ENCODE measurements around the gene CD300E. TPM values are rescaled to one million over a fixed set of nuclear protein-coding genes. Genes with fewer than 3 reads are reported as not detected.

CD300E gene
- total and polyA plus RNA-seq, 4 donors, result 0.18 to 4.3 (median 2.8) TPM; not detected in 1

- Histone ChIP-seq H3K27ac (ENCODE audit: low read depth in 1 of 2, low read length in 2 of 2) (no peak overlapping the region), H3K9me3 (ENCODE audit: control insufficient read depth, low read length) (peaks cover 1% of the 10 kb centered on the region), H3K4me3 (ENCODE audit: low read length in 2 of 2) (no peak overlapping the region), H3K36me3 (ENCODE audit: control insufficient read depth in 1 of 2, insufficient read depth in 2 of 2, low read length in 1 of 2) (no peaks in the 10 kb centered on the region), H3K27me3 (ENCODE audit: control insufficient read depth in 1 of 2, insufficient read depth in 2 of 2, low read length in 1 of 2) (peaks cover 0 to 2% of the 10 kb centered on the region in 2 donors), H3K4me1 (ENCODE audit: control insufficient read depth in 1 of 2, insufficient read depth in 2 of 2, low read length in 2 of 2) (no peaks in the 10 kb centered on the region)
- DNase-seq (no peak), ATAC-seq (ENCODE audit: low FRiP score) (no peak)
- intact Hi-C loops (cut with DNase I), result no loop called here
- 72% methylated on average over 4 of the region's 4 CpGs for WGBS, 2 donors
Observed at GRCh38 chr17:74598346-74599022, 25.1 kb downstream of the CD300E start.

DNA sequence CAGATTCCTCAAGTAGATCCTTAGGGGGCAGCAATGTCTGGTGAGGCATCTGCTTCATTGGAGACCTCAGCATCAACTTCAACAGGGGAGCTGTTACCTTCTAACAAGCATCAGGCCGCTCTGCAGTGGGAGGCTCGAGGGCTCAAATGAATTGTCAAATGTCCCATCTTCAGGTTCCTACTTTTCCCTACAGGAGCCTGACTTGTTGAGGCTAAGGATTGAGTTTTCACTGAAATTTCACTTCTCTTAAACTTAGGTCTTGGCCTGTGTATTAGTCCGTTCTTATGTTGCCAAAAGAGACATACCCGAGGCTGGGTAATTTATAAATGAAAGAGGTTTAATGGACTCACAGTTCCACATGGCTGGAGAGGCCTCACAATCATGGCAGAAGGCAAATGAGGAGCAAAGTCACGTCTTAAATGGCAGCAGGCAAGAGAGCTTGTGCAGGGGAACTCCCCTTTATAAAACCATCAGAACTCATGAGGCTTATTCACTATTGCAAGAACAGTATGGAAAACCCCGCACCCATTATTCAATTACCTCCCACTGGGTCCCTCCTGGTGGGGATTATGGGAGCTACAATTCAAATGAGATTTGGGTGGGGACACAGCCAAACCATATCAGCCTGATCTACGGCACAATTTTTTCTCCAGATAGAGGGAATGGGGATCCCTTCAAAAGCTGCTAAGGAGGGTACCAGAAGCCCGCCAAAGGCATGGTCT is 26.3 kb downstream of the CD300E start:
- ATAC-seq (ENCODE audit: low FRiP score), result no peak
- 63 to 77% methylated on average over 8 of the region's 8 CpGs for WGBS, 2 donors
- no peaks in the 10 kb centered on the region for H3K4me1 ChIP-seq (ENCODE audit: control insufficient read depth in 1 of 2, insufficient read depth in 2 of 2, low read length in 2 of 2)
- intact Hi-C loops (cut with DNase I), result no loop called here
- H3K36me3 ChIP-seq (ENCODE audit: control insufficient read depth in 1 of 2, insufficient read depth in 2 of 2, low read length in 1 of 2), result no peaks in the 10 kb centered on the region
- H3K4me3 ChIP-seq (ENCODE audit: low read length in 2 of 2), result no peak overlapping the region
- no peak for DNase-seq
- peaks cover 0 to 2% of the 10 kb centered on the region in 2 donors for H3K27me3 ChIP-seq (ENCODE audit: control insufficient read depth in 1 of 2, insufficient read depth in 2 of 2, low read length in 1 of 2)
- H3K9me3 ChIP-seq (ENCODE audit: control insufficient read depth, low read length), result peaks cover 1% of the 10 kb centered on the region
- H3K27ac ChIP-seq (ENCODE audit: low read depth in 1 of 2, low read length in 2 of 2), result no peak overlapping the region

- intact Hi-C loops (cut with DNase I), result no loop called here
- ATAC-seq (ENCODE audit: low FRiP score) (no peak), DNase-seq (no peak)
- 70 to 76% methylated on average over 6 of the region's 6 CpGs for WGBS, 2 donors
- no peak overlapping the region for H3K27ac ChIP-seq (ENCODE audit: low read depth in 1 of 2, low read length in 2 of 2)
- no peak overlapping the region for H3K4me3 ChIP-seq (ENCODE audit: low read length in 2 of 2)
- peaks cover 1% of the 10 kb centered on the region for H3K9me3 ChIP-seq (ENCODE audit: control insufficient read depth, low read length)
- no peaks in the 10 kb centered on the region for H3K4me1 ChIP-seq (ENCODE audit: control insufficient read depth in 1 of 2, insufficient read depth in 2 of 2, low read length in 2 of 2)
- H3K36me3 ChIP-seq (ENCODE audit: control insufficient read depth in 1 of 2, insufficient read depth in 2 of 2, low read length in 1 of 2), result no peaks in the 10 kb centered on the region
- peaks cover 0 to 4% of the 10 kb centered on the region in 2 donors for H3K27me3 ChIP-seq (ENCODE audit: control insufficient read depth in 1 of 2, insufficient read depth in 2 of 2, low read length in 1 of 2)
Observed at GRCh38 chr17:74595037-74595750, 28.3 kb downstream of the CD300E start.

DNA sequence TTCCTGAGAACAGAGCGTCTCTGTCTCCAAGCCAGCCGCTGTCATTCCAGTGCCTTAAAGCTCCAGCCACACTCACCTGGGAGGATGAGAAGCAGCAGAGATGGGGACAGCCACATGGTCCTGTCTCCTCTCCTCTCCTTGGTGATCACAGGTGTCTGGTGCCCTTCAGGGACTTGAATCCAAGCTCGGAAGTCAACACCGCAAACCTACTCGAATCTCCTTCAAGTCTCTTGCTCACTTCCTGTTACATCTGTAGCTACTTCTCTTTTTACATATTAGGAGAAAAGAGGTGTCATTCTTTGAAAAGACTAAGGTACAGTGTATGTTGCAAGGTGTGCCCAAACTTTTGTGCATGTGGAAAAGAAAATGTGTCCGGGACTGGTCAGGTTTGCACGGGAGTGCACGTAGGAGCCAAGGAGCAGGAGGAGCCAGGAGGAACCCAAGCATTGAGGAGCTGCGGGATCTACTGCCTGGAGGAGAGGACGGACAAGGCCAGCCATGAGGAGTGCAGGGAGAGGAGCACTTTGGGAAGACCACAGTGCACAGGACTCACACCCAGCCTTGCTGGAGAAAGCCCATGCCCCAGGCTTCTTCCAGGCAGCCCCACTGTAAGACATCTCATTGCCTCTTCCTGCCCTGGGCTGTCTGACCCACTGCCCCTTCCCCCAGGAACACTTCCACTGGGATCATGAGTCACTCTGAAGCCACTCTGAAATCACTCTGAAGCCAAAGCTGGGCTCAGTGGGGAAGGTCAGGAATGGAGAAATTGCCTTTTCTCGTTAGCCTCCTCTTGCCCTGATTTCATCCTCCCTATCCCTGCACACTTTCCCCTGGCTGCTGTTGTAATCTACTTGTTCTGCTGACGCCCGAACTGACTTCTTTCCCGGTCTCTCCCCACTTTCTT is 31.2 kb downstream of the CD300E start, which contains the start of gene CD300LD:
Gene CD300LD, minus strand, starts transcription at position 197 of the 904 bp plus-strand sequence. Its CDS starts 81 bp downstream, at position 116.
- Histone ChIP-seq H3K36me3 (ENCODE audit: control insufficient read depth in 1 of 2, insufficient read depth in 2 of 2, low read length in 1 of 2) (no peaks in the 10 kb centered on the region), H3K27ac (ENCODE audit: low read depth in 1 of 2, low read length in 2 of 2) (no peak within 1 kb of the TSS), H3K4me1 (ENCODE audit: control insufficient read depth in 1 of 2, insufficient read depth in 2 of 2, low read length in 2 of 2) (no peaks in the 10 kb centered on the region), H3K9me3 (ENCODE audit: control insufficient read depth, low read length) (peaks cover 4% of the 10 kb centered on the region), H3K4me3 (ENCODE audit: low read length in 2 of 2) (no peak within 1 kb of the TSS), H3K27me3 (ENCODE audit: control insufficient read depth in 1 of 2, insufficient read depth in 2 of 2, low read length in 1 of 2) (peaks cover 0 to 4% of the 10 kb centered on the region in 2 donors)
- DNase-seq, result no peak
- 74 to 78% methylated on average over 14 of the region's 14 CpGs for WGBS, 2 donors
- intact Hi-C loops (cut with DNase I), result no loop called here
- no peak for ATAC-seq (ENCODE audit: low FRiP score)

DNA sequence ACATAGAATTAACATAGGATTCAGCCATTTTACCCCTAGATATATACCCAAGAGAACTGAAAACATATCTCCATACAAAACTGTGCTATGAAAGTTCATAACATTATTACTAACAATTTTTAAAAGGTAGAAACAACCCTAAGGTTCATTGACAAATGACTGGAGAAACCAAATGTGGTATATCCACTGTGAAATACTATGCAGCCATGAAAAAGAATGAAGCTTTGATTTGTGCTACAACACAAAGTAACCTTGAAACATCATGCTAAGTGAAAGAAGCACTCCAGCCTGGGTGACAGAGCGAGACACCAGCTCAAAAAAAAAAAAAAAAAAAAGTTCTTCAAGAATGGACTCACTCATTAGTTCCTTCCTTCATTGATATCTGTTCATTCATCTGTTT is 32.0 kb downstream of the CD300E start:
- Histone ChIP-seq H3K36me3 (ENCODE audit: control insufficient read depth in 1 of 2, insufficient read depth in 2 of 2, low read length in 1 of 2) (no peaks in the 10 kb centered on the region), H3K4me3 (ENCODE audit: low read length in 2 of 2) (no peak overlapping the region), H3K4me1 (ENCODE audit: control insufficient read depth in 1 of 2, insufficient read depth in 2 of 2, low read length in 2 of 2) (no peaks in the 10 kb centered on the region), H3K27ac (ENCODE audit: low read depth in 1 of 2, low read length in 2 of 2) (no peak overlapping the region), H3K27me3 (ENCODE audit: control insufficient read depth in 1 of 2, insufficient read depth in 2 of 2, low read length in 1 of 2) (peaks cover 0 to 4% of the 10 kb centered on the region in 2 donors), H3K9me3 (ENCODE audit: control insufficient read depth, low read length) (peaks cover 4% of the 10 kb centered on the region)
- DNase-seq (no peak), ATAC-seq (ENCODE audit: low FRiP score) (no peak)
- intact Hi-C loops (cut with DNase I), result no loop called here
- WGBS, 2 donors, result 68 to 82% methylated on average over 1 of the region's 1 CpG

GRCh38 chr17:74585711-74586110 is 37.8 kb downstream of the CD300E start:
- H3K4me1 ChIP-seq (ENCODE audit: control insufficient read depth in 1 of 2, insufficient read depth in 2 of 2, low read length in 2 of 2), result no peaks in the 10 kb centered on the region
- H3K27me3 ChIP-seq (ENCODE audit: control insufficient read depth in 1 of 2, insufficient read depth in 2 of 2, low read length in 1 of 2), result no peaks in the 10 kb centered on the region
- peaks cover 5% of the 10 kb centered on the region for H3K9me3 ChIP-seq (ENCODE audit: control insufficient read depth, low read length)
- 72 to 78% methylated on average over 5 of the region's 5 CpGs for WGBS, 2 donors
- DNase-seq (no peak), ATAC-seq (ENCODE audit: low FRiP score) (no peak)
- H3K36me3 ChIP-seq (ENCODE audit: control insufficient read depth in 1 of 2, insufficient read depth in 2 of 2, low read length in 1 of 2), result no peaks in the 10 kb centered on the region
- H3K4me3 ChIP-seq (ENCODE audit: low read length in 2 of 2), result no peak overlapping the region
- no peak overlapping the region for H3K27ac ChIP-seq (ENCODE audit: low read depth in 1 of 2, low read length in 2 of 2)
- intact Hi-C loops (cut with DNase I), result no loop called here

GRCh38 chr17:74584292-74585060 is 39.1 kb downstream of the CD300E start:
- intact Hi-C loops (cut with DNase I), result no loop called here
- no peak for ATAC-seq (ENCODE audit: low FRiP score)
- no peak for DNase-seq
- Histone ChIP-seq H3K36me3 (ENCODE audit: control insufficient read depth in 1 of 2, insufficient read depth in 2 of 2, low read length in 1 of 2) (no peaks in the 10 kb centered on the region), H3K27ac (ENCODE audit: low read depth in 1 of 2, low read length in 2 of 2) (no peak overlapping the region), H3K4me1 (ENCODE audit: control insufficient read depth in 1 of 2, insufficient read depth in 2 of 2, low read length in 2 of 2) (no peaks in the 10 kb centered on the region), H3K9me3 (ENCODE audit: control insufficient read depth, low read length) (peaks cover 5% of the 10 kb centered on the region), H3K27me3 (ENCODE audit: control insufficient read depth in 1 of 2, insufficient read depth in 2 of 2, low read length in 1 of 2) (no peaks in the 10 kb centered on the region), H3K4me3 (ENCODE audit: low read length in 2 of 2) (no peak overlapping the region)
- WGBS, 2 donors, result 66 to 81% methylated on average over 14 of the region's 14 CpGs
